HTR-8/SVneo (cell line): Measurements from ENCODE around the gene P2RX4.
"Not testable (repeated sequence)": the region's sequence is repeated elsewhere in the genome, so short reads cannot be mapped to it uniquely, and the experiment has no call there.

Experiments
- DNase-seq: peaks from one replicate; pipeline ENCODE4 v3.0.0; 2011; ENCODE audit warnings: low spot score, mixed read lengths; ENCODE audit not compliant: insufficient read length
- FAIRE-seq: peaks from 2 replicates; lab custom pipeline; 2011; peaks lifted over from hg19 to GRCh38; lab: Jason Lieb, UNC

Gene P2RX4

GRCh38 chr12:121209624-121210572, at the start of gene P2RX4:
Gene P2RX4, plus strand, starts transcription at chr12:121210129. Its CDS starts 36 bp downstream, at chr12:121210165.
- FAIRE-seq (no peak), DNase-seq (peak; percentile 86)

GRCh38 chr12:121162384-121162783, 47.5 kb upstream of the P2RX4 start:
- no peak for DNase-seq
- no peak for FAIRE-seq

GRCh38 chr12:121162985-121163384, 46.9 kb upstream of the P2RX4 start:
- DNase-seq, result no peak
- FAIRE-seq, result no peak

GRCh38 chr12:121164839-121165238, 45.1 kb upstream of the P2RX4 start:
- not testable (repeated sequence) for FAIRE-seq, DNase-seq

- DNase-seq (no peak), FAIRE-seq (no peak)
Measured at GRCh38 chr12:121165316-121165715, 44.6 kb upstream of the P2RX4 start.

- DNase-seq (no peak), FAIRE-seq (no peak)
Measured at GRCh38 chr12:121166356-121166755, 43.6 kb upstream of the P2RX4 start.

GRCh38 chr12:121167232-121167820, 42.6 kb upstream of the P2RX4 start:
- DNase-seq (no peak), FAIRE-seq (no peak)

GRCh38 chr12:121167951-121168350, 42.0 kb upstream of the P2RX4 start:
- FAIRE-seq (no peak), DNase-seq (no peak)

- FAIRE-seq (no peak), DNase-seq (no peak)
Measured at GRCh38 chr12:121170151-121170550, 39.8 kb upstream of the P2RX4 start.

GRCh38 chr12:121170611-121171260, 39.2 kb upstream of the P2RX4 start:
- no peak for DNase-seq
- no peak for FAIRE-seq

- DNase-seq, result no peak
- FAIRE-seq, result no peak
Measured at GRCh38 chr12:121172145-121172544, 37.8 kb upstream of the P2RX4 start.

- no peak for DNase-seq
Measured at GRCh38 chr12:121175383-121176119, 34.4 kb upstream of the P2RX4 start.

GRCh38 chr12:121176826-121177529, 33.0 kb upstream of the P2RX4 start:
- FAIRE-seq, result no peak
- no peak for DNase-seq

More at GRCh38 chr12:121175383-121176119, 34.4 kb upstream of the P2RX4 start:
- FAIRE-seq, result no peak

GRCh38 chr12:121181181-121181580, 28.7 kb upstream of the P2RX4 start:
- no peak for DNase-seq
- FAIRE-seq, result no peak

- no peak for FAIRE-seq
- no peak for DNase-seq
Measured at GRCh38 chr12:121182222-121182893, 27.6 kb upstream of the P2RX4 start.

GRCh38 chr12:121184425-121184824, 25.5 kb upstream of the P2RX4 start:
- FAIRE-seq, result no peak
- DNase-seq, result peak; percentile 31

GRCh38 chr12:121184984-121185889, 24.7 kb upstream of the P2RX4 start:
- no peak for DNase-seq
- no peak for FAIRE-seq

GRCh38 chr12:121186826-121187225, 23.1 kb upstream of the P2RX4 start:
- DNase-seq (no peak), FAIRE-seq (no peak)
